Measurements from ENCODE around the gene SFXN5. TPM values are rescaled to one million over a fixed set of nuclear protein-coding genes. Genes with fewer than 3 reads are reported as not detected.

The SFXN5 gene
- total and polyA plus RNA-seq, 2 donors = 9.2 to 11.8 TPM

GRCh38 chr2:73035899-73036711 is 35.4 kb downstream of the SFXN5 start:
- Histone ChIP-seq H3K4me1 (ENCODE audit: insufficient read depth) (no peaks in the 10 kb centered on the region), H3K36me3 (ENCODE audit: insufficient read depth) (no peaks in the 10 kb centered on the region), H3K4me3 (ENCODE audit: low read depth, low read length) (no peak overlapping the region), H3K27ac (ENCODE audit: low read depth) (no peak overlapping the region)
- no peak for DNase-seq (ENCODE audit: extremely low spot score)
- WGBS = 88% methylated on average over 6 of the region's 6 CpGs

GRCh38 chr2:73034661-73035375 is 36.7 kb downstream of the SFXN5 start:
- no peak for DNase-seq (ENCODE audit: extremely low spot score)

DNA sequence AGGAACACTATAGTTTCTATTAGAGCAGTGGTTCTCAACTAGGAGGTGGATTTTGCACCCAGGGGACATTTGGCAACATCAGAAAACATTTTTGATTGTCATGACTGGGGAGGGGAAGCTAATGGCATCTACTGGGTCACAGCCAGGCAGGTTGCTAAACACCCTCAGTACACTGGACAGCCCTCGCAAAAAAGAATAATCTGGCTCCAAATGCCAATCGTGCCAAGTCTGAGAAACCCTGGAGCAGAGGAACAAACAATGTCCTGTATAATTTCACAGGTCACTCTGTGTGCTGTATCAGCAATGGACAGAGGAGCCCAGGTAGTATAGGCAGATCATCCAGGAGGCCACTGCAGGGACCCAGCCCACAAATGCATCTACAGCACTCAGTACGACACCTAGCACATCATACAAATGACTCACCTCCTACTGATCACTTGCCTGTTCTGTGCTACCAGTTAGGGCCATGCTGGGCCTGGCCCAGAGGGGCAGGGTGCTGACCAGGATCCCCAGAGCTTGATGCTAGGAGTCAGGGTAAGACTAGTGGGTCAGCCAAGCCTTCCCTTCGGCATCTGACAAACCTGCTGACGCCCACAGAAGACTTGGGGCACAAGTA is 37.6 kb downstream of the SFXN5 start:
- Histone ChIP-seq H3K27ac (ENCODE audit: low read depth) (no peak overlapping the region), H3K4me3 (ENCODE audit: low read depth, low read length) (no peak overlapping the region), H3K36me3 (ENCODE audit: insufficient read depth) (no peaks in the 10 kb centered on the region), H3K4me1 (ENCODE audit: insufficient read depth) (no peaks in the 10 kb centered on the region)
- no peak for DNase-seq (ENCODE audit: extremely low spot score)
- WGBS = 90% methylated on average over 5 of the region's 5 CpGs

More at GRCh38 chr2:73034661-73035375, 36.7 kb downstream of the SFXN5 start:
- Histone ChIP-seq H3K27ac (ENCODE audit: low read depth) (no peak overlapping the region), H3K4me3 (ENCODE audit: low read depth, low read length) (no peak overlapping the region), H3K4me1 (ENCODE audit: insufficient read depth) (no peaks in the 10 kb centered on the region), H3K36me3 (ENCODE audit: insufficient read depth) (no peaks in the 10 kb centered on the region)
- WGBS = 91% methylated on average over 7 of the region's 7 CpGs

DNA sequence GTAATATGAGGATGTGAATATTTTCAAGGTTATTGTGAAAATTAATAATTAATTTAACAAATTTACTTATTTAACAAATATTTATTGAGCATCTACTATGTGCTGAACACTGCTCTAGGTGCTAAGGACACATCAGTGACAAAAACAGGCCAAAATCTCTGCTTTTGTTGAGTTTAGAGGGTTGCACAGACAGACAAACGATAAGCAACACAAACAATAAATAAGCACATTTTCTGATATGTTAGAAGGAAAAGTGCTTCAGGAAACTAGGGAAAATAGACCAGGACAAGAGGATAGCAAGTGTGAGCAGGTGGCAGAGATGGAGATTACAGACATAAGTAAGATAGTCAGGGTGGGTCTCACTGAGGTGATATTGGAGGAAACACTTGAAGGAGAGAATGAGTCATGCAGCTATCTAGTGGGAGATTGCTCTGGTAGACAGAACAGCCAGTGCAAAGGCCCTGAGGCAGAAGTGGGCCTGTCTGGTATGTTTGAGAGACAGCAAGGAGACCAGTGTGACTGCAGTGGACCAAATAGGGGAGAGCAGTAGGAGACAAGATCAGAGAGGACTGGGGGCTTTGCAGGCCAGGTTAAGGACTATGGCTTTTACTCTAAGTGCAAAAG is 38.3 kb downstream of the SFXN5 start:
- no peak for DNase-seq (ENCODE audit: extremely low spot score)
- Histone ChIP-seq H3K36me3 (ENCODE audit: insufficient read depth) (no peaks in the 10 kb centered on the region), H3K27ac (ENCODE audit: low read depth) (no peak overlapping the region), H3K4me3 (ENCODE audit: low read depth, low read length) (no peak overlapping the region), H3K4me1 (ENCODE audit: insufficient read depth) (no peaks in the 10 kb centered on the region)
- WGBS = 92% methylated on average over 1 of the region's 1 CpG

DNA sequence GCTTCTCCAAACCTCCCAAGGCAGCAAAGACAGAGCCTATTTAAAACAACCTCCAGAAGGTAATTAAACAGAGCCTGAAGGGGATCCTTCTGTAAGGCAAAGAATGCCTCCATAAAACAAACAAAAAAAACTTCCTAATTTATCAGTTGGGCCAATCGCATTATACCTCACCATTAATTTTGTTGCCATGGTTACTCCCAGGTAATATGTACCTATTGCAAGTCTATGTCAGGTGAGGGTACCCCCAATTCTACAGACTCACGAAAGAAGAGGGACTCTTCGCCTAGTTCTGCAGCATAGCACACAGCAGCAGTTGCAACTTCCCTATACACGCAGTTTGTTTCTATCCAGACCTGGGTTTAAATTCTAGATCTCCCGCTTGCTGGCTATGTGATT is 38.8 kb downstream of the SFXN5 start:
- H3K27ac ChIP-seq (ENCODE audit: low read depth) = no peak overlapping the region
- H3K4me3 ChIP-seq (ENCODE audit: low read depth, low read length) = no peak overlapping the region
- no peak for DNase-seq (ENCODE audit: extremely low spot score)
- H3K4me1 ChIP-seq (ENCODE audit: insufficient read depth) = no peaks in the 10 kb centered on the region
- no peaks in the 10 kb centered on the region for H3K36me3 ChIP-seq (ENCODE audit: insufficient read depth)
- WGBS = 92% methylated on average over 5 of the region's 5 CpGs

DNA sequence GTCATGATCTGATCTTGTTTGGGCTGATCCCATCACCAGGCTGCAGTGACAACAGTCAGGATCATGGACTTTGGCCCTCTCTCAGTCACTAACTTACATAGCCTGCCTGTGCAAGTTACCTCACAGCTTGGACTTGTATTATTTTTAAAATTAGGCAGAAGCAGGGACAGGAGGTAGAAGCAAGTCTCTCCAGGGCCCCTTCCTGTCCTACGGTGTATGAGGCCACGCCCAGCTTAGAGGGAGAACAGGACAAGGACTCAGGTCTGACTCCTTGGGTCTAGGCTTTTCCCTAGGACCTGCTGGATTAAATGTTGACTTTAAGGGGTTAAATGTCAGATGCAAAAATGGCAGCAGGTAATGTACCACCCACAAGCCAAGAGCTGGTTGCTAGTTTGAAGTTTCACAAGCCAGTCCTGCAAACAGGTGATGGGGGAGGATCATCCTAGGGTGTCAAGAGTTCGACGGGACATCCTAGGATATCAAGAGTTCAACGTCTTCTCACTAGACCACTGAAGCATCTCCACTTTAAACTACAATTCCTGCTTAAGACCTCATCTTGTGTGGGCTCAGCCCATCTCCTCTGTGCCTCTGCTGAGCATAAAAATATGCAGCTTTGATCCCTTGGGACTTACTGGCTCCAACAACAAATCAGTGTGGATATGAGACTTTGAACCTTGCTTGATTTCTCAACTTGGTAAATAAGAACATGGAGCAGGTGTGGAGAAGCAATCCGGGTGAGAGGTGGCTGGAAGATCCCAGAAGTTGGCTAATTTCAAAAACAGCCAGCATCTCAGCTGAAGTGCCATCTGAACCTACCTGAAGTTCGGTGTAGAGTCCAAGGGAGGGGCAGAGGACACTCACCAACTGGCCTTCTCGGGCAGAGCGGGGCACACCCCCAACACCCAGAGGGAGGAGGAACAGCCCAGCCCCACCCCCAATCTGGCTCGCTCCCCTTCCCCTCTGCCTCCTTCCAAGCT is 39.5 kb downstream of the SFXN5 start:
- Histone ChIP-seq H3K4me1 (ENCODE audit: insufficient read depth) (no peaks in the 10 kb centered on the region), H3K27ac (ENCODE audit: low read depth) (no peak overlapping the region), H3K36me3 (ENCODE audit: insufficient read depth) (no peaks in the 10 kb centered on the region), H3K4me3 (ENCODE audit: low read depth, low read length) (no peak overlapping the region)
- DNase-seq (ENCODE audit: extremely low spot score) = no peak
- 79% methylated on average over 10 of the region's 10 CpGs for WGBS

DNA sequence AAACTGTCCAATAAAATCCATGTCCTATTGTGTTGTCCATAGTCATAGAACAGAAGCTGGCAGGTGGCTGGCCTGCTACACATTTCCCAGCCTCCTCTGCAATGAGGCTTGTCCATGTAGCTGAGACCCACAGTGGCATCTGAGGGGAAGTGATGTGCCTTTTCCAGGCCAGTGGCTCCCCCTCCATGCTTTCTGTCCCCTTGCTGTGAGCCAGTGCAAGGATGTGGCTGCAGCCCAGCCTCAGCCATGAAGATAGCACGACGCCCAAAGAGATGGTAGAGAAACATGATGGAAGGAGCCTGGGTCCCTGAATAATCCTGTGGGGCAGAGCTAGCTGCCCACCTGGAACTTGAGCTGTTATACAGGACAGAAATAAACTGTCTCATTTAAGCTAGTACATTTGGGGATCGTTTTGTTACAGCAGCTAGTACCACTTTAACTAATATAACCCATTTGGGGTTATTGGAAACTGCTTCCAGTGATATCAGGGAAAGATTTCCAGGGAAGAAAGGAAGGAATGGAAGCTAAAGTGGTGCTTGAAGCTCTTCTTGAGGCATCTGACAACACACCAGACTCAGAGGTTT is 40.3 kb downstream of the SFXN5 start:
- DNase-seq (ENCODE audit: extremely low spot score) = no peak
- H3K36me3 ChIP-seq (ENCODE audit: insufficient read depth) = no peaks in the 10 kb centered on the region
- H3K27ac ChIP-seq (ENCODE audit: low read depth) = no peak overlapping the region
- WGBS = 93% methylated on average over 3 of the region's 3 CpGs
- H3K4me1 ChIP-seq (ENCODE audit: insufficient read depth) = no peaks in the 10 kb centered on the region
- no peak overlapping the region for H3K4me3 ChIP-seq (ENCODE audit: low read depth, low read length)

- no peak for DNase-seq (ENCODE audit: extremely low spot score)
- no peak overlapping the region for H3K27ac ChIP-seq (ENCODE audit: low read depth)
- WGBS = 67% methylated on average over 10 of the region's 10 CpGs
- H3K36me3 ChIP-seq (ENCODE audit: insufficient read depth) = no peaks in the 10 kb centered on the region
- no peak overlapping the region for H3K4me3 ChIP-seq (ENCODE audit: low read depth, low read length)
- H3K4me1 ChIP-seq (ENCODE audit: insufficient read depth) = no peaks in the 10 kb centered on the region
Observed at GRCh38 chr2:73028841-73029240, 42.7 kb downstream of the SFXN5 start.

DNA sequence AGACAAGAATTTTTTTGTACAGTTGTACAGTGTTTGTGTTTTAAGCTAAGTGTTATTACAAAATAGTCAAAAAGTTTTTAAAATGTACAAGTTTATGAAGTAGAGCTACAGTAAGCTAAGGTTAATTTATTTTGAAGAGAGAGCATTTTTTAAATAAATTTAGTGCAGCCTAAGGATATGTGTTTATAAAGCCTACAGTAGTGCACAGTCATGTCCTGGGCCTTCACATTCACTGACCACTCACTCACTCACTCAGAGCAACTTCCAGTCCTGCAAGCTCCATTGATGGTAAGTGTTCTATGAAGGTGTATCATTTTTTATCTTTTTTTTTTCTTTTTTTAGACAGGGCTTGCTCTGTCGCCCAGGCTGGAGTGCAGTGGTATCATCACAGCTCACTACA is 44.2 kb downstream of the SFXN5 start:
- Histone ChIP-seq H3K36me3 (ENCODE audit: insufficient read depth) (no peaks in the 10 kb centered on the region), H3K4me1 (ENCODE audit: insufficient read depth) (no peaks in the 10 kb centered on the region), H3K4me3 (ENCODE audit: low read depth, low read length) (no peak overlapping the region), H3K27ac (ENCODE audit: low read depth) (no peak overlapping the region)
- no peak for DNase-seq (ENCODE audit: extremely low spot score)
- 29% methylated on average over 1 of the region's 1 CpG for WGBS

DNA sequence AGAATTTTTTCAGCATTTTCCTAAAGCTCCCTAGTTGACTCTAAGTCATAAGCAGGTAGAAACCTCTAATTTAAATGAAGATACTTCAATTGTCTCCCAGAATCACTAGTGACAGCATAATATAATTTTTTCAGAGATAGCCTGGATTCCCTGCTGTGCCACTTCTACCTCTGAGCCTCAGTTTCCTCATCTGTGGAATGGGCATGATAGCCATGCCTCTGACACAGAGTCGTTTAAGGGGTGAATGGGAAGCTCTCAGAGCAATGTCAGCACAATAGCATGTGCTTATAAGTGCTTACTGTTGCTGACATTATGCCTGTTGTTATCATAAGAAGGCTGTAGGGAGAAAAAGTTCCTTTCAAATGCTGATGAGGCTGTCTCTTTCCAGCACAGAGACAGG is 48.0 kb downstream of the SFXN5 start:
- Histone ChIP-seq H3K4me1 (ENCODE audit: insufficient read depth) (no peaks in the 10 kb centered on the region), H3K27ac (ENCODE audit: low read depth) (no peak overlapping the region), H3K36me3 (ENCODE audit: insufficient read depth) (no peaks in the 10 kb centered on the region), H3K4me3 (ENCODE audit: low read depth, low read length) (no peak overlapping the region)
- DNase-seq (ENCODE audit: extremely low spot score) = no peak
- 84% methylated on average over 1 of the region's 1 CpG for WGBS

- H3K4me3 ChIP-seq (ENCODE audit: low read depth, low read length) = no peak overlapping the region
- peaks cover 4% of the 10 kb centered on the region for H3K36me3 ChIP-seq (ENCODE audit: insufficient read depth)
- H3K27ac ChIP-seq (ENCODE audit: low read depth) = no peak overlapping the region
- no peak for DNase-seq (ENCODE audit: extremely low spot score)
- WGBS = 91% methylated on average over 4 of the region's 4 CpGs
- H3K4me1 ChIP-seq (ENCODE audit: insufficient read depth) = no peaks in the 10 kb centered on the region
Observed at GRCh38 chr2:73022024-73022568, 49.4 kb downstream of the SFXN5 start.

DNA sequence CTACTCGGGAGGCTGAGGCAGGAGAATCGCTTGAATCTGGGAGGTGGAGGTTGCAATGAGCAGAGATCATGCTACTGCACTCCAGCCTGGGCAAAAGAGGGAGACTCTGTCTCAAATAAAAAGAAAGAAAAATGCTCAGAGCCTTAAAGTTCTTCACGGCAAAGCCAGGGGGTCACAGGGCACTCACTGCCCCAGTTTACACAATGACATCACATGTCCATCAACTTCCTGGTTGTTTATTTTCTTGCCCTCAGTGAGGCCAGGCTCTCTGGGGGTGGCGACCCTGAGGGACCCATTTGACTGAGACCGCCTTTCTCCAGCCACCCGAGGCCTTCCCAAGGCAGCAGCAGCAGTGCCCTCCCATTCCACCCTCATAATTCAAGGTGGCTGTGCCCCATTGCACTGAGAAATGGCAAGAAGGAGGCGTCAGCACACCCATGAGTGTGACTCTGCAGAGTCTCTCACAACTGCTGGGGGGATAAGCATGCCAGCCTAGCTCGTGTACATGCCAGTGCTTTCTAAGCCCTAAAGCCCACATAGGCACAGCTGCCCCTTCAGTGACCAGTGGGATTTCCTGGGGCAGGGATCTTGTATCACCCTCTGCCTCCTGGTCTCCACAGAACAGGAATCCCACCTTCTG is 50.0 kb downstream of the SFXN5 start:
- no peak for DNase-seq (ENCODE audit: extremely low spot score)
- Histone ChIP-seq H3K4me3 (ENCODE audit: low read depth, low read length) (no peak overlapping the region), H3K4me1 (ENCODE audit: insufficient read depth) (no peaks in the 10 kb centered on the region), H3K36me3 (ENCODE audit: insufficient read depth) (peaks cover 4% of the 10 kb centered on the region), H3K27ac (ENCODE audit: low read depth) (no peak overlapping the region)
- 79% methylated on average over 8 of the region's 8 CpGs for WGBS
